Progenitor cell of endocrine pancreas (in vitro differentiated cells): Measurements from ENCODE around the gene DYSF. TPM values are rescaled to one million over a fixed set of nuclear protein-coding genes. Genes with fewer than 3 reads are reported as not detected.

Experiments used
- DNase-seq: peaks from one replicate; pipeline ENCODE4 v3.0.0; 2021; ENCODE audit warnings: low spot score; ENCODE audit not compliant: unreplicated experiment
- H3K27ac Mint-ChIP-seq: 2 replicates; pipeline ENCODE4 v1.8.0; 2021; ENCODE audit warnings: mild to moderate bottlenecking, moderate library complexity, mixed read lengths
- H3K27me3 Mint-ChIP-seq: 2 replicates; pipeline ENCODE4 v1.8.0; 2021; ENCODE audit warnings: mixed read lengths
- H3K36me3 Mint-ChIP-seq: 2 replicates; pipeline ENCODE4 v1.8.0; 2022; ENCODE audit warnings: mixed read lengths; ENCODE audit not compliant: insufficient read depth
- H3K4me1 Mint-ChIP-seq: 2 replicates; pipeline ENCODE4 v1.8.0; 2021; ENCODE audit warnings: low read depth, mixed read lengths
- H3K4me3 Mint-ChIP-seq: 2 replicates; pipeline ENCODE4 v1.8.0; 2021; ENCODE audit warnings: low read depth, mild to moderate bottlenecking, moderate library complexity, mixed read lengths
- H3K9me3 Mint-ChIP-seq: 2 replicates; pipeline ENCODE4 v1.8.0; 2021; ENCODE audit warnings: low read depth, mixed read lengths
- CTCF ChIP-seq: fragments of 200-600 bp; sonication (generic); IDR thresholded peaks from one replicate; pipeline ENCODE4 v1.5.0; 2021; ENCODE audit warnings: antibody characterized with exemption, mild to moderate bottlenecking; ENCODE audit not compliant: unreplicated experiment
- total RNA-seq: library from RNA; stranded (reverse); gene quantifications from 2 replicates; pipeline ENCODE4 v1.2.1, GENCODE V29; 2021

Gene DYSF
- total RNA-seq, 1 donor from 2014 or later, result 1.4 TPM

GRCh38 chr2:71735676-71736075, 282.3 kb downstream of the DYSF start:
- H3K27ac Mint-ChIP-seq, result no peak overlapping the region
- H3K36me3 Mint-ChIP-seq, result peaks cover 2% of the 10 kb centered on the region
- no peak for DNase-seq
- H3K9me3 Mint-ChIP-seq, result peaks cover 5% of the 10 kb centered on the region
- peaks cover 20% of the 10 kb centered on the region for H3K27me3 Mint-ChIP-seq
- no peak overlapping the region for H3K4me3 Mint-ChIP-seq
- no peak for TF ChIP-seq CTCF
- no peaks in the 10 kb centered on the region for H3K4me1 Mint-ChIP-seq

Other genes with a start within 250 kb of the DYSF start
- gene PAIP2B, start 226.5 kb upstream of the DYSF start, total RNA-seq, result 23.9 and 25.1 TPM in 2 replicates
- gene ZNF638, start 121.8 kb upstream of the DYSF start, total RNA-seq, result 213 and 216 TPM in 2 replicates